Fibroblast of villous mesenchyme (primary cell): ENCODE data around the gene MAZ. TPM values are rescaled to one million over a fixed set of nuclear protein-coding genes. Genes with fewer than 3 reads are reported as not detected.
"Not testable (repeated sequence)": the region's sequence is repeated elsewhere in the genome, so short reads cannot be mapped to it uniquely, and the experiment has no call there.

Experiments used
- DNase-seq: peaks from one replicate; pipeline ENCODE4 v3.0.0-alpha.2; 2010; ENCODE audit warnings: low read depth
- H3K4me3 ChIP-seq: 2 replicates; pipeline ENCODE4 v1.5.1; 2011; ENCODE audit warnings: low read depth, mild to moderate bottlenecking, low read length
- total RNA-seq: library from RNA; depleted of rRNA; stranded (reverse); fragments of >200 nt; gene quantifications from 2 replicates; pipeline ENCODE4 v1.2.3, GENCODE V29; 2012
- TF ChIP-seq, protein P1 (sequence below): IDR thresholded peaks from 2 replicates; pipeline ENCODE4 v1.5.1; 2012; ENCODE audit warnings: low read depth, mild to moderate bottlenecking, low read length; ENCODE audit not compliant: insufficient read depth

MAZ gene
- total RNA-seq, 1 donor: 166 TPM

DNA sequence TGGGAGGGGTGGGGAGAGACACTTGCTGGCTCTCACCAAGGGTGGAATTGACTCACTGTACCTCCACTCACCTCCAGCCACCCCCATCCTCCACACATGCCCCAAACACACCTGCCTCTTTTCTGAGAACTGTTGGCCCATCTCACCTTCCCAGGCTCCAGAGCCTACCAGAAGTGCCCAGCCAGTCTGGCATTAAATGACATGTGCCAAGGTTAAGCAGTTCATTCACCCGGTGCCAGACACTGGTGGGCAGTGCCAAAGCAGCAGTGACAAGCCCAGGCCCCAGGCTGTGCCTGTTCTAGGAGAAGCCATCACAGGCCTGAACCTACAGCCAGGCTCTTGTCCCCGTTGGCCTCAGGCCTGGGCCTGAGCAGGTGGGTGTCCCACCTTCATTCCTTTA lies 25.2 kb downstream of the MAZ start:
- DNase-seq: no peak
- TF ChIP-seq, protein P1, sequence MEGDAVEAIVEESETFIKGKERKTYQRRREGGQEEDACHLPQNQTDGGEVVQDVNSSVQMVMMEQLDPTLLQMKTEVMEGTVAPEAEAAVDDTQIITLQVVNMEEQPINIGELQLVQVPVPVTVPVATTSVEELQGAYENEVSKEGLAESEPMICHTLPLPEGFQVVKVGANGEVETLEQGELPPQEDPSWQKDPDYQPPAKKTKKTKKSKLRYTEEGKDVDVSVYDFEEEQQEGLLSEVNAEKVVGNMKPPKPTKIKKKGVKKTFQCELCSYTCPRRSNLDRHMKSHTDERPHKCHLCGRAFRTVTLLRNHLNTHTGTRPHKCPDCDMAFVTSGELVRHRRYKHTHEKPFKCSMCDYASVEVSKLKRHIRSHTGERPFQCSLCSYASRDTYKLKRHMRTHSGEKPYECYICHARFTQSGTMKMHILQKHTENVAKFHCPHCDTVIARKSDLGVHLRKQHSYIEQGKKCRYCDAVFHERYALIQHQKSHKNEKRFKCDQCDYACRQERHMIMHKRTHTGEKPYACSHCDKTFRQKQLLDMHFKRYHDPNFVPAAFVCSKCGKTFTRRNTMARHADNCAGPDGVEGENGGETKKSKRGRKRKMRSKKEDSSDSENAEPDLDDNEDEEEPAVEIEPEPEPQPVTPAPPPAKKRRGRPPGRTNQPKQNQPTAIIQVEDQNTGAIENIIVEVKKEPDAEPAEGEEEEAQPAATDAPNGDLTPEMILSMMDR: no peak
- no peak overlapping the region for H3K4me3 ChIP-seq

DNA sequence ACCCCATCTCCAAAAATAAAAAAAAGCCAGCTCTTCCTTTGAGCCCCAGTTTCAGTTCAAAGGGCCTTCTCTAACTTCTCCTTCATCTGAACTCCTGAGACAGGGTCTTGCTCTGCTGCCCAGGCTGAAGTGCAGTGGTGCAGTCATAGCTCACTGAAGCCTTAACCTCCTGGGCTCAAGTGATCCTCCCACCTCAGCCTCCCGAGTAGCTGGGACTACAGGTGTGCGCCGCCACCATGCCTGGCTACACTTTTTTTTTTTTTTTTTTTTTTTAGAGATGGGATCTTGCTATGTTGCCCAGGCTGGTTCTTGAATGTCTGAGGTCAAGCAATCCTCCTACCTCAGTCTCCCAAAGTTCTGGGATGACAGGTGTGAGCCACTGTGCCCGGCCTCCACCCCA lies 26.9 kb downstream of the MAZ start:
- H3K4me3 ChIP-seq, DNase-seq: not testable (repeated sequence)

DNA sequence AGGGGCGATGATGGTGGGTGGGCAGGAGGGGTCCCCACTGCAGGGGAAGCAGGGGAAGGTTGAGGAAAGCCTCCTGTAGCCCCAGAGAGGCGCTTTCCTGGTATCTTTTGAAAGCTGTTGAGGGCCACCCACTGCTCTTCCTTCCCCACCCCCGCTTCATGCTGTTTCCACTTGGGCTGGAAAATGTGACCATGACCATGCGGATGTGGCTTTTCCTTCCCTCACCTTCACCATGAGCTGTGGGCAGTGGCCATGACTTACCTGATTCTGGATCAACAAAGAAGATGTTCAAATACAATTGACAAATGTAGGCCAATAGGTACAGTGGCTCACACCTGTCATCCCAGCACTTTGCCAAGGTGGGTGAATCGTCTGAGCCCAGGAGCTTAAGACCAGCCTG lies 27.8 kb downstream of the MAZ start:
- no peak for DNase-seq
- TF ChIP-seq, protein P1: no peak
- H3K4me3 ChIP-seq: no peak overlapping the region

DNA sequence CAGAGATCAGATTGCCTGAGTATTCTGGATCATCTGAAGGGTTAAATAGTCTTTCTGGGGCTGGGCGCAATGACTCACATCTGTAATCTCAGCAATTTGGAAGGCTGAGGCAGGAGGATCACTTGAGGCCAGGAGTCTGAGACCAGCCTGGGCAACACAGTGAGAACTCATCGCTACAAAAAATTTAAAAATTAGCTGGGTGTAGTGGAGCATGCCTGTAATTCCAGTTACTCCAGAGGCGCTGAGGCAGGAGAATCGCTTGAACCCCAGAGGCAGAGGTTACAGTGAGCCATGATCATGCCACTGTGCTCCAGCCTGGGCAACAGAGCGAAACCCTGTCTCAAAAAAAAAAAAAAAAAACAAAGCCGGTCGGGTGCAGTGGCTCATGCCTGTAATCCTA lies 29.6 kb downstream of the MAZ start:
- DNase-seq: no peak
- TF ChIP-seq, protein P1: no peak

DNA sequence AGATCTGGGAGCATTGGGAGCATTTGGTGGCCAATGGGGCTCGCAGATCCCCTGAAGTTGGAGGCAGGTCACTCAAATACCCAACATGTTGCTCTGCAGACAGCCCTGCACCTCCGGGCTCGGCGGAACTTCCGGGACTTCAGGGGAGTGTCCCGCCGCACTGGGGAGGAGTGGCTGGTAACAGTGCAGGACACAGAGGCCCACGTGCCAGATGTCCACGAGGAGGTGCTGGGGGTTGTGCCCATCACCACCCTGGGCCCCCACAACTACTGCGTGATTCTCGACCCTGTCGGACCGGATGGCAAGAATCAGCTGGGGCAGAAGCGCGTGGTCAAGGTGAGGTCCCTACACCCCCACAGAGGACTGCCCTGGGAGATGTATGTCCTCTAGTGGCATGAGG lies 30.3 kb downstream of the MAZ start:
- no peak overlapping the region for H3K4me3 ChIP-seq
- TF ChIP-seq, protein P1: no peak

More for the DNA sequence above, 29.6 kb downstream of the MAZ start:
- H3K4me3 ChIP-seq: no peak overlapping the region

DNA sequence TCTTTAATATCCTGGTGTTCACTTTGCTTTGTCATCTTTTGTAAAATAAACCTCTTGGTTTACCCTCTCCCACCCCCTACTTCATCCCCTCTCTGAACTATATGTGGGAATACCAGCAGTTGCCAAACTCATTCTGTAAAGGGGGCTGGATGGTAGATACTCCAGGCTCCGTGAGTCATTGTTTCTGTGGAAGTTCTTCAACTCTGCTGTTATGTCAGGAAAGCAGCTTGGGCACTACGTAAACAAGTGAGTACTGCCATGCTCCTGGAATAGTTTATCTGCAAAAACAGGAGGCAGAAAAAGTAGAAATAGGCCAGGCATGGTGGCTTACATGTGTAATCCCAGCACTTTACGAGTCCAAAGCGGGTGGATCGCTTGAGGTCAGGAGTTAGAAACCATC lies 31.5 kb downstream of the MAZ start:
- no peak overlapping the region for H3K4me3 ChIP-seq
- TF ChIP-seq, protein P1: no peak
- no peak for DNase-seq

More for the DNA sequence above, 30.3 kb downstream of the MAZ start:
- DNase-seq: no peak

DNA sequence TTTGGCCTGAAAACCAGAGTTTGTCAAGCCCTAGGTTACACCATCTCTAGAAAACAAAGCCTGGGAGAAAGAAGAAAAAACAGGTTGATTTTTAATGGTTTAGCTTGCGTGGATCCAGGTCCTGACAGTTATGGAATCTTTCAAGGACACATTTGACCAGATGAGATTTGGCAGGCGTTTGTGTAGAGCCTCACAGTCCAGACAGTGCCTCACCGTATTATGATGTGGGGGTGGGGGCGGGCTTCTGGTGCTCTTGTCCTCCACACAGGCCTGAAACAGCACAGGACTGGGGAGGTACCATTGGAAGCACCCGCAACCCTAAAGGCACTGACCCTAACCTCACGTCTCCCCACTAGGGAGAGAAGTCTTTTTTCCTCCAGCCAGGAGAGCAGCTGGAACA lies 33.5 kb downstream of the MAZ start:
- H3K4me3 ChIP-seq: no peak overlapping the region
- no peak for DNase-seq

More for the DNA sequence above, 33.5 kb downstream of the MAZ start:
- TF ChIP-seq, protein P1: no peak
